ENCODE results near the gene BBS12. TPM values are rescaled to one million over a fixed set of nuclear protein-coding genes. Genes with fewer than 3 reads are reported as not detected.
A peak's percentile ranks its signal among the peaks of the same experiment; 100 is the strongest.

The BBS12 gene
- total RNA-seq, 2 donors from 2014 or later = 4.1 to 6.4 TPM

- intact Hi-C loops (cut with DNase I) = loop anchor here (5.0 kb wide), 1 partner anchor 115 kb away; no protein-coding TSS in a partner anchor
- Histone ChIP-seq H3K36me3 (no peaks in the 10 kb centered on the region), H3K27ac (no peak overlapping the region), H3K4me3 (no peak overlapping the region), H3K27me3 (replicated peaks; ENCODE audit: insufficient read depth) (no peaks in the 10 kb centered on the region), H3K9me3 (no peaks in the 10 kb centered on the region), H3K4me1 (replicated peaks) (no peaks in the 10 kb centered on the region)
- DNase-seq (ENCODE audit: low spot score) = peak; percentile 52
- no peak for TF ChIP-seq POLR2AphosphoS5 (IDR thresholded peaks at IDR 0.05)
- TF ChIP-seq CTCF (IDR thresholded peaks at IDR 0.05) = peak; percentile 16 to 60 (median 57)
- no peak for TF ChIP-seq POLR2A (IDR thresholded peaks at IDR 0.05)
- 21% methylated on average over 4 of the region's 4 CpGs for WGBS
These were observed 15.6 kb upstream of the BBS12 start for GRCh38 chr4:122716825-122717448.

DNA sequence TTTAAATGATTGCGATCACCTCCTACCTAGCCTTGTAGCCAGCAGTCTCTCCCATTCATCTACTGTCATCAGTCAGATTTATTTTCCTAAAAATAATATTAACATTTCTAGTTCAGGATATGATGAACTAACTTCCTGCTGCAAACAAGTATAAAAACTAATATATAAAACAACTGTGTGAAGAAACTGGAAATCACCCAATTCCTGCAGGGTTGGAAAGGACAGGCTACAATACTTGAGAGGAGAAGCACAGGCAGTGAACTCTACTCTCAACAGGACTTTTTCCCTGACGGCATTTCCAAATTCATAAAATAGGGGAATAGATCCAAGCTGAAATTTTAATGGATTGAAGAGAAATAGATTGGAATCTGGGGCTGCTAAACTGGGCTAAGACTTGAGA lies 14.2 kb upstream of the BBS12 start:
- Histone ChIP-seq H3K27me3 (replicated peaks; ENCODE audit: insufficient read depth) (no peaks in the 10 kb centered on the region), H3K27ac (no peak overlapping the region), H3K36me3 (no peaks in the 10 kb centered on the region), H3K9me3 (no peaks in the 10 kb centered on the region), H3K4me1 (replicated peaks) (no peaks in the 10 kb centered on the region), H3K4me3 (no peak overlapping the region)
- intact Hi-C loops (cut with DNase I) = loop anchor here (5.0 kb wide), 1 partner anchor 116 kb away; no protein-coding TSS in a partner anchor
- DNase-seq (ENCODE audit: low spot score) = no peak
- 45% methylated on average over 2 of the region's 2 CpGs for WGBS
- no peak for TF ChIP-seq POLR2A (IDR thresholded peaks at IDR 0.05)
- TF ChIP-seq CTCF (IDR thresholded peaks at IDR 0.05) = no peak
- TF ChIP-seq POLR2AphosphoS5 (IDR thresholded peaks at IDR 0.05) = no peak

- no peaks in the 10 kb centered on the region for H3K9me3 ChIP-seq
- no peak overlapping the region for H3K4me3 ChIP-seq
- no peaks in the 10 kb centered on the region for H3K4me1 ChIP-seq (replicated peaks)
- no peak for DNase-seq (ENCODE audit: low spot score)
- H3K27ac ChIP-seq = no peak overlapping the region
- no peaks in the 10 kb centered on the region for H3K36me3 ChIP-seq
- intact Hi-C loops (cut with DNase I) = no loop called here
- TF ChIP-seq POLR2AphosphoS5 (IDR thresholded peaks at IDR 0.05) = no peak
- no peak for TF ChIP-seq POLR2A (IDR thresholded peaks at IDR 0.05)
- no peak for TF ChIP-seq CTCF (IDR thresholded peaks at IDR 0.05)
- WGBS = 92% methylated on average over 1 of the region's 1 CpG
- no peaks in the 10 kb centered on the region for H3K27me3 ChIP-seq (replicated peaks; ENCODE audit: insufficient read depth)
These were observed 10.2 kb upstream of the BBS12 start for GRCh38 chr4:122722256-122722655.

DNA sequence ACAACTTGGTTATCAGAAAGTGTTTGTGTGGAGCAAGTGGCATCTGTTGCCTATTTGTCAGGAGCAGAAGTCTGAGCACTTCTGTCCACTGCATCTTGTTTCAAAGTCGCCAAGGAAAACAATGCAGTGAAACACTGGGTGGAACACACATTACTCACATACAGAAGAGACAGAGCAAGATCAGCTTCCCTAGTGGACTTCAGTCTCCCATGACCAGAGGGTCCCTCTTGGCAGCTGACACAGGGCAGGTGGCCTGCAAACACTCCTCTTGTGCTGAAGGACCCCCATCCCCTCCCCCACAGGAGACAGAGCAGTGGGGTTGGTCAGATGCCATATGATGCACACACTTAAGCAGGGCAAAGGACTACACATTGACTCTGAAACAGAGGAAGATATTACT lies 3.6 kb upstream of the BBS12 start:
- intact Hi-C loops (cut with DNase I) = no loop called here
- H3K4me1 ChIP-seq (replicated peaks) = no peaks in the 10 kb centered on the region
- DNase-seq (ENCODE audit: low spot score) = no peak
- WGBS = 65% methylated on average over 1 of the region's 1 CpG
- TF ChIP-seq POLR2A (IDR thresholded peaks at IDR 0.05) = no peak
- no peak for TF ChIP-seq POLR2AphosphoS5 (IDR thresholded peaks at IDR 0.05)
- TF ChIP-seq CTCF (IDR thresholded peaks at IDR 0.05) = no peak
- H3K36me3 ChIP-seq = no peaks in the 10 kb centered on the region
- no peaks in the 10 kb centered on the region for H3K27me3 ChIP-seq (replicated peaks; ENCODE audit: insufficient read depth)
- no peak overlapping the region for H3K4me3 ChIP-seq
- H3K27ac ChIP-seq = no peak overlapping the region
- H3K9me3 ChIP-seq = no peaks in the 10 kb centered on the region

GRCh38 chr4:122731676-122732075 lies 828 bp upstream of the BBS12 start:
- 37% methylated on average over 2 of the region's 2 CpGs for WGBS
- Histone ChIP-seq H3K27me3 (replicated peaks; ENCODE audit: insufficient read depth) (no peaks in the 10 kb centered on the region), H3K4me3 (no peak overlapping the region), H3K36me3 (no peaks in the 10 kb centered on the region), H3K27ac (peak overlapping the region in 1 of 2 donors; percentile 62), H3K9me3 (no peaks in the 10 kb centered on the region), H3K4me1 (replicated peaks) (no peaks in the 10 kb centered on the region)
- intact Hi-C loops (cut with DNase I) = loop anchor here (10.0 kb wide), 1 partner anchor 193 kb away; the partner anchor contains the start of gene NUDT6
- DNase-seq (ENCODE audit: low spot score) = no peak
- TF ChIP-seq CTCF (IDR thresholded peaks at IDR 0.05) (no peak), POLR2A (IDR thresholded peaks at IDR 0.05) (no peak), POLR2AphosphoS5 (IDR thresholded peaks at IDR 0.05) (no peak)

All from prostate gland (tissue), 2 donors.